Lower leg skin (tissue), 3 donors: ENCODE measurements around the gene E2F2.

Experiments
- CTCF ChIP-seq, 3 donors: fragments of 450-650 bp; IDR thresholded peaks; one replicate each; pipeline ENCODE4 v1.5.1; 2016; ENCODE audit warnings: antibody characterized with exemption in 3 of 3, mild to moderate bottlenecking in 3 of 3, moderate library complexity in 2 of 3
- POLR2A ChIP-seq, 2 donors: fragments of 450-650 bp; IDR thresholded peaks; one replicate each; pipeline ENCODE4 v1.6.1; 2016 to 2017; ENCODE audit warnings: antibody characterized with exemption in 2 of 2, mild to moderate bottlenecking in 1 of 2, moderate library complexity in 1 of 2

DNA sequence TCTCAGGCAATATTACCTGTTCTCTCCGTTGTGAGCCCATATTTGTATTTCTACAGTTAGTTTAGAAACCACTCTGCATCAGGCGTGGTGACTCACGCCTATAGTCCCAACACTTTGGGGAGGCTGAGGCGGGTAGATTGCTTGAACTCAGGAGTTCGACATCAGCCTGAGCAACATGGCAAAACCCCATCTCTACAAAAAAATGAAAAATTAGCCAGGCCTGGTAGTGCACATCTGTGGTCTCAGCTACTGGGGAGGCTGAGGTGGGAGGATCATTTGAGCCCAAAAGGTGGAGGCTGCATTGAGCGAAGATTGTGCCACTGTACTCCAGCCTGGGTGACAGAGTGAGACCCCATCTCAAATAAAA lies 47.9 kb upstream of the E2F2 start:
- TF ChIP-seq CTCF (IDR thresholded peaks at IDR 0.05) (no peak), POLR2A (IDR thresholded peaks at IDR 0.05) (no peak)
